ENCODE data around the gene KIF3A.

Gene KIF3A

DNA sequence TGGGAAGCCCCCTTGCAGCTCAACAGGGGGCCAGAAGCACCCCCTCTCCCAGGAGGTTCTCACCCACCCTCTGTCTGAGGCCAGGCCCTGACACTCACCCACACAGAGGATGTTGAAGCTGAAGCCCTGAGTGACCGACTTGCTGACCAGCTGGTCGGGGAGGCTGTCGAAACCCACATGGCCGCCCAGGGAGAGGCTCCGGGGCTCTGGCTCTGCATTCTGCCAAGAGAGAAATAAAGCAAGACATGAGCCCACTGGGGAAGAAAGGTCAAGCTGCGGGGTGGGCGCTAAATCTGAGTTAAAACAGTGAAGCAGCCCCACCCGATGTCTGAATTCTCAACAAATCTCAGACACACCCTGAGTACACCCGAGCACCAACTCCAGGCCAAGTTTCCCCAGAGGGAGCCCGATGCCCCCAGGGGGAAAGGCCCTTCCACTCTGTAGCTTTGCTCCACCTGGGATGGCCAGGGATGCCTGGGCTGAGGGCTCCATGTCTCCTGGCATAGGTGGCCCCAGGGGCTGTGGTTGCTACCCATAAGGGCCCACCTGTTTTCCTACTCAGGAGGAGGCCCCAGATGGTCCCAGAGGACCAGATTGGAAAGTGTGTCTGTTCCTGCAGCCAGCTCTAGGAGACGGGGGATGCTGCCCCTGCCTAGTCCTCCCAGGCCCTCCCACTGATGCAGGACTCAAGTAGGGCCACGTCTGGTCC is 28.1 kb upstream of the KIF3A start:
- H3K36me3 ChIP-seq, result peaks cover 46 to 52% (median 48%) of the 10 kb centered on the region in 3 donors
- no peak for DNase-seq
- no peaks in the 10 kb centered on the region for H3K9me3 ChIP-seq
- TF ChIP-seq, protein P1, sequence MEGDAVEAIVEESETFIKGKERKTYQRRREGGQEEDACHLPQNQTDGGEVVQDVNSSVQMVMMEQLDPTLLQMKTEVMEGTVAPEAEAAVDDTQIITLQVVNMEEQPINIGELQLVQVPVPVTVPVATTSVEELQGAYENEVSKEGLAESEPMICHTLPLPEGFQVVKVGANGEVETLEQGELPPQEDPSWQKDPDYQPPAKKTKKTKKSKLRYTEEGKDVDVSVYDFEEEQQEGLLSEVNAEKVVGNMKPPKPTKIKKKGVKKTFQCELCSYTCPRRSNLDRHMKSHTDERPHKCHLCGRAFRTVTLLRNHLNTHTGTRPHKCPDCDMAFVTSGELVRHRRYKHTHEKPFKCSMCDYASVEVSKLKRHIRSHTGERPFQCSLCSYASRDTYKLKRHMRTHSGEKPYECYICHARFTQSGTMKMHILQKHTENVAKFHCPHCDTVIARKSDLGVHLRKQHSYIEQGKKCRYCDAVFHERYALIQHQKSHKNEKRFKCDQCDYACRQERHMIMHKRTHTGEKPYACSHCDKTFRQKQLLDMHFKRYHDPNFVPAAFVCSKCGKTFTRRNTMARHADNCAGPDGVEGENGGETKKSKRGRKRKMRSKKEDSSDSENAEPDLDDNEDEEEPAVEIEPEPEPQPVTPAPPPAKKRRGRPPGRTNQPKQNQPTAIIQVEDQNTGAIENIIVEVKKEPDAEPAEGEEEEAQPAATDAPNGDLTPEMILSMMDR (IDR thresholded peaks at IDR 0.05), result no peak
- no peaks in the 10 kb centered on the region for H3K27me3 ChIP-seq
- intact Hi-C loops (cut with DNase I; ENCODE audit: low total_unique reads), result no loop called here
- H3K4me3 ChIP-seq, result no peak overlapping the region
- peaks cover 0 to 51% (median 39%) of the 10 kb centered on the region in 4 donors for H3K4me1 ChIP-seq
- H3K27ac ChIP-seq, result peak overlapping the region in 1 of 2 donors; percentile 5

DNA sequence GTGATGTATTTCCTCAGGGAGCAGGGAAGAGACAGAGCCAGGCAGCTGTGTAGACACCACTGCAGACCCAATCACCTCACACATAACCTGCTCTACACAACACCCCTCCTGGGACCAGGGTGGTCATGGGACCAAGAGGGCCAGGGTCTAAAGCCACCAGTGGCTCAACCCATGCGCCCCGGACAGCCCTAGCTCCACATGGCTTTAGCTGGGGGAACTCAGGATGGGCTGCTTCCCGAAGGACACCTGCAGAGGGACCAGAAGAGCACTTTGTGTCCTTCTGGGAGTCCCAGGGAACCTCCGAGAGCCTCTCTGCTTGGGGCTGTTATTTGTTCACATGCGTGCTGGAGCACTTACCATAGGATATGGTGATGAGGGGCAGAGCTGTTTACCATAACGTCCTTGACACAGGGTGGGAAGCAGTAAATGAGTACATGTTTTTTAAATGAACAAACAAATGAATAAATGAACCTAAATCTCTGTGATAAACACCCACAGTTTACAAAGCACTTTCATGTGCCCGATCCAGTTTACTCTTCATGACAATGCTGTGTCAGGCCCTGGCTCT is 27.4 kb upstream of the KIF3A start:
- TF ChIP-seq, protein P1 (IDR thresholded peaks at IDR 0.05), result no peak
- peaks cover 0 to 46% (median 35%) of the 10 kb centered on the region in 4 donors for H3K4me1 ChIP-seq
- H3K4me3 ChIP-seq, result no peak overlapping the region
- DNase-seq, result no peak
- H3K27ac ChIP-seq, result no peak overlapping the region
- no peaks in the 10 kb centered on the region for H3K9me3 ChIP-seq
- intact Hi-C loops (cut with DNase I; ENCODE audit: low total_unique reads), result no loop called here
- H3K36me3 ChIP-seq, result peaks cover 52 to 59% (median 55%) of the 10 kb centered on the region in 3 donors
- no peaks in the 10 kb centered on the region for H3K27me3 ChIP-seq

DNA sequence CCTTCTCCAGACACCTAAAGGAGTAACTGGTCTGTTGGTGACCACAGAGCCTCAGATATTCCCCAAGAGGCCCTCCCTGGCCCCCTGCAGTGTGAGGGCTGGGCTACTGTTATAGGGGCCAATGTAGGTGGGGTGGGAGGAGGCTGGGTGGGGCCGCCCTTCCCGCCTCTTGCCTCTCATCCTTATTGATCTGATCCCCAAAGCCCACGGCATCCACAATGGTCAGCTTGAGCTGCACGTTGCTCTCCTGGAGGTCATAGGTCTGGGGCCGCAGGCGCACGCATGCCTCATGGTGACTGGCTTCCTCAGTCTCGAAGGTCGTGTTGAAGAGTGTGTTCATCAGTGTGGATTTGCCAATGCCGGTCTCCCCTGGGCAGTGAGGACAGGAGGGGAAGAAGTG is 26.7 kb upstream of the KIF3A start:
- Histone ChIP-seq H3K27me3 (no peaks in the 10 kb centered on the region), H3K4me1 (peaks cover 0 to 40% (median 32%) of the 10 kb centered on the region in 4 donors), H3K4me3 (no peak overlapping the region), H3K27ac (no peak overlapping the region), H3K36me3 (peaks cover 52 to 66% (median 62%) of the 10 kb centered on the region in 3 donors), H3K9me3 (no peaks in the 10 kb centered on the region)
- no peak for DNase-seq
- TF ChIP-seq, protein P1 (IDR thresholded peaks at IDR 0.05), result no peak
- intact Hi-C loops (cut with DNase I; ENCODE audit: low total_unique reads), result no loop called here

DNA sequence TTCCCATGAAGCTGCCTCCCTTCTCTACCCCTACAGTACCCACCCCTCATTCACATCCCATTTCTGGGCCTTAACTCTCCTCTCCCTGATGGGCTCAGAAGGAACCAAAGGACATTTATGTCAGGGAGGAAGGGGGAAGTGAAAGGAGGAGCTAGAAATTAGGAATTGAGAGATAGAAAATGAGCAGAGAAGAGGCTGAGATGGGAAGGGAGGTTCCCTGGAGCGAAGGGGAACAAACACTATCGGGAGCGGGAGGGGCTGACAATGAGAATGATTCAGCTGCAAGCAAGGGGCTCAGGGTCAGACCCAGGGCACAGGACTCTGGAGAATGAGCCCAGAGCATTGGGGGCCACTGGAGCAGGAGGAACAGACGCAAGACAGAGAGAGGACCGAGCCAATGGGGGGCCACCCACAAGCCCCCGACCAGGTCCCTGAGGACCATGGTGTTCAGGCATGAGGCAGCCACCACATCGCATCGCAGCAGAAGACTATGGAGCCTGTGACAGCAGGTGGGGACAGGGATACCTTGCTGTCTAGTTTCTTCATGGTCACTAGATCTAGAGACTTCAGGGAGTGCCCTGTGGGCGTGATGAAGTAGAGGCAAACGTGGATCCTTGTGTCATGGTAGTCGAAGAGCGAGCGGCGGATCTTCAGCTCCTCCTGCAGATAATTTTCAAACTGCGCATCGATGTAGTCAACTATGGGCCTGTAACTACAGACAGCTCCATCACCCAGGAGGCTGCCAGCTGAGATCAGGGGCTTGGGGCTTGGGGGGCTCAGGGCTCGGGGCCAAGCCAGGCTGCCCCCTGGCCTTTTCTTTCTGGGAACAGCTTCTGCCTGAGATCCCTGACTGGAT is 26.1 kb upstream of the KIF3A start:
- intact Hi-C loops (cut with DNase I; ENCODE audit: low total_unique reads), result no loop called here
- H3K27me3 ChIP-seq, result no peaks in the 10 kb centered on the region
- H3K4me3 ChIP-seq, result no peak overlapping the region
- peaks cover 0 to 33% (median 27%) of the 10 kb centered on the region in 4 donors for H3K4me1 ChIP-seq
- TF ChIP-seq, protein P1 (IDR thresholded peaks at IDR 0.05), result no peak
- no peak overlapping the region for H3K27ac ChIP-seq
- no peak for DNase-seq
- no peaks in the 10 kb centered on the region for H3K9me3 ChIP-seq
- peaks cover 52 to 72% (median 69%) of the 10 kb centered on the region in 3 donors for H3K36me3 ChIP-seq

DNA sequence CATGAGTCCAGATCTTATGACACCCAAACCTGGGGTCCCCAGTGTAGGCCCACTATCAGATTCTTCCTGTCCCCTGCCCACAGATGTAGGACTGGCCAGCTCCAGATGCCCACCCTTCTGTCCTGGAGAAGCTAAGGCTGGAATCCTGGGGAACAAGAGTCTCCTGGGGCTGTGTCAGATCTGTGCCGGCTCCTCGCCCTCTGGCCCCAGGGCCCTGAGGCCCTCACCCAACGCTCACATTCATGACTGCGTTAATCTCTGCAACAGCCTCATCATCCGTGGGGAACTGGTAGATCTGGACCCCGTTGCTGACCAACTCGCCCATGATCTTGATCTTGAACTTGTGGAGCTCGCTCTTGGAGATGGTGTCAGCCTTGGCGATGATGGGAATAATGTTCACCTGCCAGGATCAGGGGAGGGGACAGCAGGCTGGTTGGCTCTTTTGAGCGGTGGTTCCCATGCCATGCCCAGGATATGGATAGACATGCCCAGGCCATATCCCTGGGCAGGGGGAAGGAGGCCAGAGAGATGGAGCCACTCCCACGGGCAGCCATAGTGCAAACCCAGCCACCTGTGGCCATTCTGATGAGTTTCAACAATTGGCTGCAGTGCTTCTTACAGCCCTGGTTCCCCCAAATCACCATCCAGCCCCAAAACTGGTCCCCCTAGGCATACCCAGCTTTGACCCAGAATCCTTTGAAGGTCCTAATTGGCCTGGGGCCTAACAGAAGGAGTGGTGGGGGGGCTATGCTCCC is 25.1 kb upstream of the KIF3A start:
- Histone ChIP-seq H3K4me3 (no peak overlapping the region), H3K27ac (no peak overlapping the region), H3K27me3 (no peaks in the 10 kb centered on the region), H3K9me3 (no peaks in the 10 kb centered on the region), H3K4me1 (peaks cover 0 to 23% (median 18%) of the 10 kb centered on the region in 4 donors), H3K36me3 (peaks cover 52 to 82% (median 76%) of the 10 kb centered on the region in 3 donors)
- TF ChIP-seq, protein P1 (IDR thresholded peaks at IDR 0.05), result no peak
- no peak for DNase-seq
- intact Hi-C loops (cut with DNase I; ENCODE audit: low total_unique reads), result no loop called here
